ENCODE data around the gene NFKB2.

Gene NFKB2

DNA sequence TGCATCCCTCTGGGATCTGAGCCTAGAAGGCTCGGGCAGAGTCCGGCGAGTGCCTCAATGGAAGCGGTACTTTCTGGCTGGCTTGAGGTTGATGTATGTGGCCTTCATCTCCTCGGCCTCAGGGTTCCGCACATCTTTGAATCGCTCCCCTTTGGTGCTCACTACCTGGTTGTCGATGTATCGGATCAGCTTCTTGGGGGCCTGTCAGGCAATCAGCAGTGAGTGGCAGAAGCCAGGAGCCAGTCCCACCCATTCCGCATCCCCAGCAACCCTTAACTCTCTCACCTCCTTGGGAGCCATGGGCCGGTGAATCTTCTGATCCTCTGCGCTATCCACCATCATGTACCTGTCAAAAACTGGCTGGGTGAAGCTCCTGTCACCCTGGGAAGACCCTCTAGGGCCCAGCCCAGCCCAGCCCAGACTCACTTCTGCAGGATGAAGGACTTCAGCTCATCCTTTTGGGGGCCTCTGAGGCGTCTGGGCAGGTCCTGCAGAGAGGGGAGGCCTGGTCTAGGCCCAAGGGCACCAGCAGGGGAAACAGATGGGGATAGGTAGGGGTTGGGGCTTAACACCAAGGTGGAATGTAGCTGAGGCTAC is 28.0 kb downstream of the NFKB2 start:
- TF ChIP-seq CTCF (IDR thresholded peaks at IDR 0.05) (no peak), ZFX (IDR thresholded peaks at IDR 0.05; ENCODE audit: borderline replicate concordance) (no peak)
- H3K27ac ChIP-seq: peak overlapping the region; percentile 97

DNA sequence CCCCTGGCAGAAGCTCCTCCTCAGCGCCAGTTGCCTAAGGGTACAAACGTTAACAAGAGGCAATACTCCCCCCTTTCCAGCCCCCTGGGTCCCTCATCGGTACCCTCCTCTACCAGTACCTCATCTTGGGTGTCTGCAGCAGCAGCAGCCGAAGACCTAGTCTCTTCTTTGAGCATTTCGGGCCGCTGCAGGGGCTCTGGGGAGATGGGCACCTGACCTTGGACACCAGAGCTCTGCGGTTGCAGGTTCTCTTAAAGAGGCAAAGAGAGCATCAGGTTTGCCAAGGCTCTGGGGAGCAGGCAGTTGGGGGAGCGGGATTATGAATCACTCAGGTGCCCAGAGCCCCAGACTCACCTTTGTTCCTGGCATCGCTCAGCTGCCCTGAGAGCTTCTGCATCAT is 28.6 kb downstream of the NFKB2 start:
- peak overlapping the region; percentile 20; the same call in 1 of the 2 replicates for H3K27ac ChIP-seq
- TF ChIP-seq CTCF (IDR thresholded peaks at IDR 0.05): no peak
- TF ChIP-seq ZFX (IDR thresholded peaks at IDR 0.05; ENCODE audit: borderline replicate concordance): no peak

DNA sequence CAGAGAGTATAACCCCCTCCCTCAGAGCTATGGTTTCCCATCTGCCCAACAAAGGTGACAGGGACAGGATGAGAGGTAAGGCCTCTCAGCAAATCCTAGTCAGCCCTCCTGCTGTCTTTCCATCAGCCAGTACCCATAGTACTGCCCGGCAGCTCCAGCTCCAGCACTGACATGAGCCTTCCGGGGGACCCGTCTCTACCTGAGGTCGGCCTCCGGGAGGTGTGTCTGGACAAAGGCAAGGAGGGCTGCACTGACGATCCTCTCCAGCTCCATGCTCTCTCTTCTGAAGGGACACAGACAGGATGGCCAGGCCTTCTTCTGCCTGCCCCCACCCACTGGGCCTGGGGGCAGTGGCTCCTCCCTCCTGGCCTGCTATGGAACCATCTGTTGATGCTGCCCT is 29.4 kb downstream of the NFKB2 start:
- no peak for TF ChIP-seq CTCF (IDR thresholded peaks at IDR 0.05)
- TF ChIP-seq ZFX (IDR thresholded peaks at IDR 0.05; ENCODE audit: borderline replicate concordance): no peak
- H3K27ac ChIP-seq: no peak overlapping the region

- no peak overlapping the region for H3K27ac ChIP-seq
- TF ChIP-seq CTCF (IDR thresholded peaks at IDR 0.05) (no peak), ZFX (IDR thresholded peaks at IDR 0.05; ENCODE audit: borderline replicate concordance) (no peak)
Observed at GRCh38 chr10:102425444-102425843, 29.9 kb downstream of the NFKB2 start.

- peak overlapping the region; percentile 23; the same call in 1 of the 2 replicates for H3K27ac ChIP-seq
- no peak for TF ChIP-seq ZFX (IDR thresholded peaks at IDR 0.05; ENCODE audit: borderline replicate concordance)
- TF ChIP-seq CTCF (IDR thresholded peaks at IDR 0.05): no peak
Observed at GRCh38 chr10:102426803-102427287, 31.3 kb downstream of the NFKB2 start.

GRCh38 chr10:102429468-102429867 is 34.0 kb downstream of the NFKB2 start:
- H3K27ac ChIP-seq: peak overlapping the region; percentile 5; the same call in 1 of the 2 replicates
- TF ChIP-seq CTCF (IDR thresholded peaks at IDR 0.05): no peak
- no peak for TF ChIP-seq ZFX (IDR thresholded peaks at IDR 0.05; ENCODE audit: borderline replicate concordance)

GRCh38 chr10:102431452-102432124 is 36.1 kb downstream of the NFKB2 start:
- TF ChIP-seq ZFX (IDR thresholded peaks at IDR 0.05; ENCODE audit: borderline replicate concordance): no peak
- TF ChIP-seq CTCF (IDR thresholded peaks at IDR 0.05): no peak
- H3K27ac ChIP-seq: peak overlapping the region; percentile 81

All from 22Rv1 (cell line).